ENCODE results near the gene TEX14. TPM values are rescaled to one million over a fixed set of nuclear protein-coding genes. Genes with fewer than 3 reads are reported as not detected.

The TEX14 gene
- total RNA-seq, 4 donors from 2014 or later = under 0.01 TPM; not detected in 2

DNA sequence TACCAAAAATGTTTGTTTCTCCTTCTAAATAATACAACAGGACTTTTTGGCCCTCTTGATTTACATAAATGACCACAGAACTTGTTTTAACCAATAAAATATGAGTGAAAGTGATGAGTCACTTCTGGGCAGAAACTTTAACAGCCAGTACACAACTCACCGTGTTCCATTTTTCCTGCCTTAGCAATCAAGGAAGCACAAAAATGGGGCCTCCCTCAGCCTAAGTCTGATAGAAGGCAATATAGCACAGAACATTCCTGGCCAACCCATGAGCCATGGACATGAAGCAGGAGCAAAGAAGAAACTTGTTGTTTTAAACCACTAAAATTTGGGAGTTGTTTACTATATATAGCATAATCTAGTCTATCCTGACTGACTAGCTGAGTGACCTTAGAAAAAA, 116.3 kb downstream of the TEX14 start:
- no peak for TF ChIP-seq CTCF (IDR thresholded peaks at IDR 0.05; ENCODE audit: low read depth)

- no peak for TF ChIP-seq CTCF (IDR thresholded peaks at IDR 0.05; ENCODE audit: low read depth)
Observed at GRCh38 chr17:58574025-58574424, 117.8 kb downstream of the TEX14 start.

GRCh38 chr17:58572846-58573245, 119.0 kb downstream of the TEX14 start:
- no peak for TF ChIP-seq CTCF (IDR thresholded peaks at IDR 0.05; ENCODE audit: low read depth)

GRCh38 chr17:58570758-58571157, 121.1 kb downstream of the TEX14 start:
- TF ChIP-seq CTCF (IDR thresholded peaks at IDR 0.05; ENCODE audit: low read depth) = no peak

DNA sequence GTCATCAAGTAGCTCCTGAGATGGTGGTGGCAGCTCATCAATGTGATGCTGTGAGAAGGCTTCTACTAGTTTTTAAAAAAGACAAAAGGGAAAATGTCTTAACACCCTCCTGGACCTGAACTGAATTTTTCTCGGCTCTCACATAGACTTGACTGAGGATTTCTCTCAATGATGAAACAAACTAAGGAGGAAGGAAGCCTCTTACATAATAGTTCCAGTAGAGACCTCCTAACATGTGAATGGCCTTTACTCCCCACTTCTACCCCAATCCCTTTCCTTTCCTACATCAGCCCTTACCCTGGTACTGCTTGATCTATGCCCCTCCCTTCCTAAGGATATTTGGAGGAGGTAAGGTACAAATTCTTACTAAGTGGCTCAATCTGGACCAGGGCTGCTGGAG, 122.6 kb downstream of the TEX14 start:
- no peak for TF ChIP-seq CTCF (IDR thresholded peaks at IDR 0.05; ENCODE audit: low read depth)

- no peak for TF ChIP-seq CTCF (IDR thresholded peaks at IDR 0.05; ENCODE audit: low read depth)
Observed at GRCh38 chr17:58568044-58568799, 123.6 kb downstream of the TEX14 start.

DNA sequence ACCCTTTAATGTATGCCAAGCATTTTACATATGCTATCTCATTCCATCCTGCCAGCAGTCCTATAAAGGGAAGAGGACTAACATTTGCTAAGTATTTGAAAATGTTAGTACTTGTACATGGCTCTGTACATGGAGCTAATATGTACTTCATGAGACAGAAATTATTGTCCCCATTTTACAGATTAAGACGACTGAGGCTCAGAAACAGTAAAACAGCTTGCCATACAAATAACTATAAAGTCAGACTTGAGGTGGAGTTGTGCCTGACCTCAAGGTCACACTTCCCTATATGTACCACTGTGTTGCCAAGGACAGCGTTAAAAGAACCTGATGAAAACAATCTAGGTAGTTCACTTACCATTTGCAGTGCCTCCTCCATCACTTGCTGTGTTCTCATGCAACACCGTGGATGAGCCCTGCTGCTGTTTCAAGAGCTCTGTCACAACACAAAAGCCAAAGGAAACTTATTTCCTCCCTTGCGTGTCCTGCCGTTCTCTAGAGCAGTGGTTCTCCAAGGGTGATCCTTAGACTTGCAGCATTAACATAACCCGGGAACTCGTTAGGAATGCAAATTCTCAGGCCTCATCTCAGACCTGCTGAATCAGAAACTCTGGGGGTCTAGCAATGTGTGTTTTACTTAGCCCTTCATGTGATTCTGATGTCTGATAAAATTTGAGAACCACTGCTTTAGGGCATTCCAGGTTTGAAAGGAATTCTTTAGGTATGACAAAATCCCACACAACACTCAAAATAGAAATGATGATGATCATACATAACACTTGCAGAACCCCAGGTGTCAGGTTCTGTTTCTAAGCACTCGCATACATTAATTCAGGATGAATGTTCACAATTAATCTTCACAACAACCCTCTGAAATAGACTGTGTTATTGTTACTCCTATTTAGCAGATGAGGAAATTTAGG, 126.2 kb downstream of the TEX14 start:
- no peak for TF ChIP-seq CTCF (IDR thresholded peaks at IDR 0.05; ENCODE audit: low read depth)

Measured in subcutaneous adipose tissue (tissue), 4 donors.